Liver (tissue), 9 donors: ENCODE results near the gene GBE1. TPM values are rescaled to one million over a fixed set of nuclear protein-coding genes. Genes with fewer than 3 reads are reported as not detected.

ENCODE experiments used
- DNase-seq: peaks from one replicate; pipeline ENCODE4 v3.0.0-alpha.2; 2017; ENCODE audit warnings: low spot score
- H3K27ac ChIP-seq, 2 donors: one replicate each; pipeline ENCODE4 v1.7.0; 2013; ENCODE audit warnings: inconsistent platforms in 2 of 2, low read length in 2 of 2, control low read depth in 1 of 2, low read depth in 1 of 2, mild to moderate bottlenecking in 1 of 2
- H3K27me3 ChIP-seq, 4 donors: one replicate each; pipeline versions ENCODE4 v1.6.1 to v1.7.0; 2013; ENCODE audit warnings: low read length in 3 of 4, inconsistent platforms in 1 of 4, mild to moderate bottlenecking in 1 of 4, moderate library complexity in 1 of 4; ENCODE audit not compliant: control insufficient read depth in 4 of 4, insufficient read depth in 4 of 4
- H3K36me3 ChIP-seq, 4 donors: one replicate each; pipeline versions ENCODE4 v1.6.1 to v1.7.0; 2013; ENCODE audit warnings: low read length in 3 of 4, mild to moderate bottlenecking in 3 of 4, low read depth in 1 of 4, moderate library complexity in 1 of 4; ENCODE audit not compliant: control insufficient read depth in 4 of 4, insufficient read depth in 3 of 4
- H3K4me1 ChIP-seq, 4 donors: one replicate each; pipeline versions ENCODE4 v1.6.1 to v1.7.0; 2013; ENCODE audit warnings: low read length in 3 of 4, mild to moderate bottlenecking in 3 of 4, moderate library complexity in 1 of 4; ENCODE audit not compliant: control insufficient read depth in 4 of 4, insufficient read depth in 4 of 4
- H3K4me3 ChIP-seq, 3 donors: one replicate each; pipeline versions ENCODE4 v1.6.1 to v1.7.0; 2013; ENCODE audit warnings: low read length in 3 of 3, control low read depth in 1 of 3, low read depth in 1 of 3, mild to moderate bottlenecking in 1 of 3
- H3K9ac ChIP-seq, 2 donors: one replicate each; pipeline ENCODE4 v1.7.0; 2013; ENCODE audit warnings: low read length in 2 of 2, mild to moderate bottlenecking in 2 of 2, moderate library complexity in 2 of 2, control low read depth in 1 of 2, low read depth in 1 of 2
- H3K9me3 ChIP-seq, 4 donors: one replicate each; pipeline versions ENCODE4 v1.6.1 to v1.7.0; 2013; ENCODE audit warnings: low read length in 3 of 4; ENCODE audit not compliant: control insufficient read depth in 4 of 4
- ATF3 ChIP-seq: IDR thresholded peaks from 2 replicates; pipeline ENCODE4 v1.6.1; 2016; ENCODE audit warnings: antibody characterized with exemption
- CTCF ChIP-seq: fragments of 150-350 bp; IDR thresholded peaks from 2 replicates; pipeline ENCODE4 v1.5.1; 2017; ENCODE audit warnings: improper control_type of control experiment, low read depth, low read length; ENCODE audit not compliant: missing input control
- EGR1 ChIP-seq, 2 donors: IDR thresholded peaks; 2 replicates each; pipeline ENCODE4 v1.6.1; 2016 to 2018; ENCODE audit warnings: antibody characterized with exemption in 2 of 2, low read depth in 2 of 2
- FOXA1 ChIP-seq: IDR thresholded peaks from 2 replicates; pipeline ENCODE4 v1.6.1; 2016; ENCODE audit warnings: antibody characterized with exemption
- GABPA ChIP-seq, 2 donors: IDR thresholded peaks in 1 of 2; conservative IDR thresholded peaks in 1 of 2; 2 replicates each; pipeline ENCODE4 v1.6.1; 2016; ENCODE audit warnings: antibody characterized with exemption in 2 of 2, mild to moderate bottlenecking in 1 of 2, moderate library complexity in 1 of 2
- HNF4A ChIP-seq, 2 donors: conservative IDR thresholded peaks; 2 replicates each; pipeline ENCODE4 v1.6.1; 2016; ENCODE audit warnings: antibody characterized with exemption in 2 of 2, mild to moderate bottlenecking in 2 of 2
- HNF4G ChIP-seq: IDR thresholded peaks from 2 replicates; pipeline ENCODE4 v1.6.1; 2016; ENCODE audit warnings: antibody characterized with exemption
- MAX ChIP-seq: IDR thresholded peaks from 2 replicates; pipeline ENCODE4 v1.6.1; 2016; ENCODE audit warnings: antibody characterized with exemption
- NR2F2 ChIP-seq: IDR thresholded peaks from 2 replicates; pipeline ENCODE4 v1.6.1; 2016; ENCODE audit warnings: antibody characterized with exemption
- RAD21 ChIP-seq, 2 donors: IDR thresholded peaks; 2 replicates each; pipeline ENCODE4 v1.6.1; 2016; ENCODE audit warnings: antibody characterized with exemption in 2 of 2, mild to moderate bottlenecking in 2 of 2
- REST ChIP-seq: IDR thresholded peaks from 2 replicates; pipeline ENCODE4 v1.6.1; 2016; ENCODE audit warnings: antibody characterized with exemption, mild to moderate bottlenecking
- RXRA ChIP-seq, 2 donors: IDR thresholded peaks; 2 replicates each; pipeline ENCODE4 v1.6.1; 2017 to 2018; ENCODE audit warnings: antibody characterized with exemption in 2 of 2, mild to moderate bottlenecking in 1 of 2
- TAF1 ChIP-seq: conservative IDR thresholded peaks from 2 replicates; pipeline ENCODE4 v1.6.1; 2016; ENCODE audit warnings: antibody characterized with exemption, mild to moderate bottlenecking
- YY1 ChIP-seq: IDR thresholded peaks from 2 replicates; pipeline ENCODE4 v1.6.1; 2016; ENCODE audit warnings: antibody characterized with exemption, mild to moderate bottlenecking
- ZBTB33 ChIP-seq: IDR thresholded peaks from 2 replicates; pipeline ENCODE4 v1.6.1; 2016; ENCODE audit warnings: antibody characterized with exemption
- WGBS: extraction: QIAGEN DNeasy Blood & Tissue Kit; methylation state at CpG from one replicate; pipeline ENCODE4 v1.1.7; 2013; 5-methylcytosine and 5-hydroxymethylcytosine counted together
- polyA plus RNA-seq, 2 donors: library from polyadenylated mRNA; stranded (reverse) in 1 of 2; unstranded in 1 of 2; fragments of 200-250 nt in 1 of 2; fragments of >200 nt in 1 of 2; fragmentation: Nextera tagmentation in 1 of 2; extraction: Ambion mirVana in 1 of 2; gene quantifications; one replicate each; pipeline versions ENCODE4 v1.2.1 to v1.2.3, GENCODE V29; 2013 to 2015
- total RNA-seq, 2 donors: library from RNA; depleted of rRNA; stranded (reverse); fragments of >200 nt; gene quantifications; one replicate each; pipeline ENCODE4 v1.2.3, GENCODE V29; 2014
- donor health status: healthy.
- donor health status: healthy.
- donor health status: healthy.
- donor health status: healthy.
- donor health status: healthy.

GBE1 gene
- total and polyA plus RNA-seq, 4 donors = 22.5 to 95.6 (median 25.8) TPM

- TF ChIP-seq RAD21 (IDR thresholded peaks at IDR 0.05) (no peak), YY1 (no peak)
Observed at GRCh38 chr3:81793410-81793809, 32.0 kb upstream of the GBE1 start (continued).

GRCh38 chr3:81790117-81790516 is 28.7 kb upstream of the GBE1 start:
- Histone ChIP-seq H3K9me3 (no peaks in the 10 kb centered on the region), H3K27ac (no peak overlapping the region), H3K9ac (no peak overlapping the region), H3K4me1 (peaks cover 0 to 2% (median 0%) of the 10 kb centered on the region in 4 donors), H3K36me3 (no peaks in the 10 kb centered on the region), H3K27me3 (no peaks in the 10 kb centered on the region), H3K4me3 (no peak overlapping the region)
- no peak for DNase-seq
- WGBS = 74% methylated on average over 3 of the region's 3 CpGs
- TF ChIP-seq HNF4A (conservative IDR thresholded peaks at IDR 0.05) (no peak), YY1 (no peak), NR2F2 (no peak), MAX (no peak), HNF4G (no peak)

- Histone ChIP-seq H3K36me3 (no peaks in the 10 kb centered on the region), H3K27me3 (no peaks in the 10 kb centered on the region), H3K4me3 (no peak overlapping the region), H3K9ac (no peak overlapping the region), H3K9me3 (no peaks in the 10 kb centered on the region), H3K27ac (no peak overlapping the region), H3K4me1 (peaks cover 0 to 2% (median 0%) of the 10 kb centered on the region in 4 donors)
- TF ChIP-seq HNF4A (conservative IDR thresholded peaks at IDR 0.05) (no peak), MAX (no peak), ZBTB33 (no peak), NR2F2 (no peak), EGR1 (IDR thresholded peaks at IDR 0.05; ENCODE audit: low read depth in 2 of 2) (no peak), TAF1 (no peak), CTCF (no peak), GABPA (IDR thresholded peaks at IDR 0.05 in 1 of 2, conservative IDR thresholded peaks at IDR 0.05 in 1 of 2) (no peak), YY1 (no peak), FOXA1 (no peak), HNF4G (no peak), REST (no peak), ATF3 (no peak), RAD21 (IDR thresholded peaks at IDR 0.05) (no peak), RXRA (IDR thresholded peaks at IDR 0.05) (no peak)
- DNase-seq = no peak
Observed at GRCh38 chr3:81789691-81790090, 28.2 kb upstream of the GBE1 start.
